GM12873 (cell line): Measurements from ENCODE around the gene SLC4A9.

Experiments used
- TF ChIP-seq, protein P1 (sequence below): IDR thresholded peaks from 2 replicates; pipeline ENCODE4 v1.5.1; 2012; ENCODE audit warnings: low read depth, mild to moderate bottlenecking, moderate library complexity, low read length, control low read depth; ENCODE audit not compliant: insufficient read depth; ENCODE audit errors: missing control alignments

The SLC4A9 gene

DNA sequence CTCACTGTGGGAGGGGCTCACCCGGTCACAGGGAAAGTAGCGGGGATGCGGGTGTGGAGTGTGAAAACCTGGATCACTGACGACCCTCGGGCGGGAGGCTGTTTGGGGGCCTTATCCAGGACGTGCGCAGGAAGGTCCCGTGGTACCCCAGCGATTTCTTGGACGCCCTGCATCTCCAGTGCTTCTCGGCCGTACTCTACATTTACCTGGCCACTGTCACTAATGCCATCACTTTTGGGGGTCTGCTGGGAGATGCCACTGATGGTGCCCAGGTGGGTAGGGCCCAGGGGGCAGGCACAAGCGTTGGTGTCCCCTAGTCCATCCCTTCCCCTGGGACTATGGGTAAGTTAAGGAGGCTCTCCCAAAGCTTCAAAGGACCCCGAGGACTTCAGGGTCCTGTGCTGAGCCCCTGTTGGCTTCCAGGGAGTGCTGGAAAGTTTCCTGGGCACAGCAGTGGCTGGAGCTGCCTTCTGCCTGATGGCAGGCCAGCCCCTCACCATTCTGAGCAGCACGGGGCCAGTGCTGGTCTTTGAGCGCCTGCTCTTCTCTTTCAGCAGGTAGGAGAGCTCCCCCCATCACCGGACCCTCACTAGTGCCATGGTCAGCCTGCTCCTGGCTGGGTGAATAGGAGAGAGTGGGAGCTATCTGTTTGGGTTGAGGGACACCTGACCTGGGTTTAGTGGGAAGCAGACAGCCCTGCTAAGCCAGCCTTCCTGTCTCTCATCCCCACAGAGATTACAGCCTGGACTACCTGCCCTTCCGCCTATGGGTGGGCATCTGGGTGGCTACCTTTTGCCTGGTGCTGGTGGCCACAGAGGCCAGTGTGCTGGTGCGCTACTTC is 3.9 kb downstream of the SLC4A9 start:
- TF ChIP-seq, protein P1, sequence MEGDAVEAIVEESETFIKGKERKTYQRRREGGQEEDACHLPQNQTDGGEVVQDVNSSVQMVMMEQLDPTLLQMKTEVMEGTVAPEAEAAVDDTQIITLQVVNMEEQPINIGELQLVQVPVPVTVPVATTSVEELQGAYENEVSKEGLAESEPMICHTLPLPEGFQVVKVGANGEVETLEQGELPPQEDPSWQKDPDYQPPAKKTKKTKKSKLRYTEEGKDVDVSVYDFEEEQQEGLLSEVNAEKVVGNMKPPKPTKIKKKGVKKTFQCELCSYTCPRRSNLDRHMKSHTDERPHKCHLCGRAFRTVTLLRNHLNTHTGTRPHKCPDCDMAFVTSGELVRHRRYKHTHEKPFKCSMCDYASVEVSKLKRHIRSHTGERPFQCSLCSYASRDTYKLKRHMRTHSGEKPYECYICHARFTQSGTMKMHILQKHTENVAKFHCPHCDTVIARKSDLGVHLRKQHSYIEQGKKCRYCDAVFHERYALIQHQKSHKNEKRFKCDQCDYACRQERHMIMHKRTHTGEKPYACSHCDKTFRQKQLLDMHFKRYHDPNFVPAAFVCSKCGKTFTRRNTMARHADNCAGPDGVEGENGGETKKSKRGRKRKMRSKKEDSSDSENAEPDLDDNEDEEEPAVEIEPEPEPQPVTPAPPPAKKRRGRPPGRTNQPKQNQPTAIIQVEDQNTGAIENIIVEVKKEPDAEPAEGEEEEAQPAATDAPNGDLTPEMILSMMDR = no peak

DNA sequence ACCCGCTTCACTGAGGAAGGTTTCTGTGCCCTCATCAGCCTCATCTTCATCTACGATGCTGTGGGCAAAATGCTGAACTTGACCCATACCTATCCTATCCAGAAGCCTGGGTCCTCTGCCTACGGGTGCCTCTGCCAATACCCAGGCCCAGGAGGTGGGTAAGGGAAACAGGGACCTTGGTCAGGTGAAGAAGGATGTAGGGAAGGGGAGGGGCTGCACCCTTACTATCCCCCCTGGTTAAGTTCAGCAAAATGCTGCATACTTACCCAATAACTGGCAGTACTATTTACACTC is 4.4 kb downstream of the SLC4A9 start:
- TF ChIP-seq, protein P1 = no peak

DNA sequence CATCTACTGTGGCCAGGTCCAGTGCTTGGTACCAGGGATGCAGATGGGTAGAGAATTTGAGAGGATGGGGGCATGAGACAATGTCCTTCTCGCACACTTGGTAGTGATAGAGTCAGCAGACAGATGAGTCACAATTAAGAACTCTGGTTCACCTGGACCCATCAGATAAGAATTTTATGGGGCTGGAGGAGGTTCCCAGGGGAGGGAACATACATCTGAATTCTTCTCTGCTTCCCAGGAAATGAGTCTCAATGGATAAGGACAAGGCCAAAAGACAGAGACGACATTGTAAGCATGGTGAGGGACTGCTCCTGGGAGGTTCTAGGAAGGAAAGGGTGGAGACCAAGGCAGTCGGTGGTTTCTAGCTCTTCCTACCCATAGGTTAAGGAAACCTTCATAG is 5.3 kb downstream of the SLC4A9 start:
- TF ChIP-seq, protein P1 = no peak

DNA sequence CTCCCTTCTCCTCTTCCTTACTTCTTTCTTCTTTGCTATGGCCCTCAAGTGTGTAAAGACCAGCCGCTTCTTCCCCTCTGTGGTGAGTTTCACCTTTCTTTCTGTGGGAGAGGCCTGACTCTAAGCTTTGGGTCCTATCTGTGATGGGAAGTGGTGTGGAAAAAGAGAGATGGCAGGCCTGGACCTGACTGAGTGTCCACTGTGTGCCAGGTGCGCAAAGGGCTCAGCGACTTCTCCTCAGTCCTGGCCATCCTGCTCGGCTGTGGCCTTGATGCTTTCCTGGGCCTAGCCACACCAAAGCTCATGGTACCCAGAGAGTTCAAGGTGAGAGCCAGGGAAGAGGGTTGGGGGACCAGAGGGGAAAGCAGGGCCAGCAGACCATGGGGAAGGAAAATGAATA is 5.9 kb downstream of the SLC4A9 start:
- TF ChIP-seq, protein P1 = no peak

DNA sequence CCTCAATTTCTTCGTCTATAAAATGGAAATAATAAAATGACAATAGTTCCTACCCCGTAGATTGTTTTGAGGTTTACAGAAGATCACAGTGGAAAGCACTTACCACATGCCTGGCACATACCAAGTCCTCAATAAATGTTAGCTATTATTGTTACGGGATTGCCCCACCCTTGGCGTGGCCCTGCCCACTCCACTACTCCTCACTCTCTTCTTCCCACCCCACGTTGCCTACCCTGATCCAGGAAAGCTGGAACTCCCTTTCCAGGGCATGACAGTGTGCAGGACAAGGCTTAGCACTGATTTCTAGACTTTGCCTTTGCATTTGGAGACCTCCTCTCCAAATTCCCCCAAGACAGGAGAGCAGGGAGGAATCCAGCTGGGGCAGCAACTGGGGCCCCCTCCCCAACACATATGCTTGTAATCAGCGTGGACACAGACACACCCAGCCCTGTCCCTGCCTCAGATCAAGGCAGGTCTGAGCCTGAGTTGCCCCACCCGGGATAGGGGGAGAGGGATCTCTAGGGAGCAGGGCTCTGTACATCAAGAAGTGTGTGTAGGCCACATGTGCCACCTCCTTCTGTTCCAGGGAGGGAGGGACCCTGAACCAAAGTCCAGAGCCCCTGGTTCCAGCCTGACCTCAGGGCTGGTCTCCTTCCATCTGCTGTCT is 6.7 kb downstream of the SLC4A9 start:
- TF ChIP-seq, protein P1 = no peak

DNA sequence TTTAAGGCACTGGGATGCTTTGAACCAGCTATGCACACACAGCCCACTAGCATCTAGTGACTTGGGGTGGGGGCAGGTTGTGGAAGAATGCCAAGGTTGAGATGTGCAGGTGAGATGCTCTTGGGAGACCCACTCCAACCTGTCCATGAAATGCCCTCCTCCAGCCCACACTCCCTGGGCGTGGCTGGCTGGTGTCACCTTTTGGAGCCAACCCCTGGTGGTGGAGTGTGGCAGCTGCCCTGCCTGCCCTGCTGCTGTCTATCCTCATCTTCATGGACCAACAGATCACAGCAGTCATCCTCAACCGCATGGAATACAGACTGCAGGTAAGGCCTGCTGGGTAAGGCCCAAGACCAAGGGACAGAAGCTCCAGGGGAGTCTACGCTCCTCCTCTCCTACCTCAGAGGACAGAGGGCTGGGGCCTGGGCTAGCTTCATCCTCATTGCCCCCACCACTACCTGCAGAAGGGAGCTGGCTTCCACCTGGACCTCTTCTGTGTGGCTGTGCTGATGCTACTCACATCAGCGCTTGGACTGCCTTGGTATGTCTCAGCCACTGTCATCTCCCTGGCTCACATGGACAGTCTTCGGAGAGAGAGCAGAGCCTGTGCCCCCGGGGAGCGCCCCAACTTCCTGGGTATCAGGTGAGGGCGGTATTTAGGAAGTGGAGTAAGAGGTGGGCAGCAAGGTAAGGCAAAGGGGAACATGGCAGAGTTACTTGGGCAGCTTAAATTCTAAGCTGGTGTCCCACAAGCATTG is 7.4 kb downstream of the SLC4A9 start:
- TF ChIP-seq, protein P1 = peak; percentile 32
